HEK293 (cell line): ENCODE results near the gene THUMPD1.
"Not testable (repeated sequence)": the region's sequence is repeated elsewhere in the genome, so short reads cannot be mapped to it uniquely, and the experiment has no call there.

Source experiments
- CTCF ChIA-PET: fragments of 350-600 bp; formaldehyde crosslinking; extraction: SDS; loops from one replicate; lab custom pipeline; 2021; ENCODE audit warnings: antibody characterized with exemption; lab: Yijun Ruan, JAX
- POLR2A ChIA-PET: fragments of 300-600 bp; formaldehyde crosslinking; extraction: SDS; loops from one replicate; lab custom pipeline; 2020; ENCODE audit warnings: antibody characterized with exemption, inconsistent platforms; lab: Yijun Ruan, JAX
- H3K27ac ChIP-seq: fragments of 200-500 bp; sonication (Bioruptor generic); 2 replicates; pipeline ENCODE4 v1.5.1; 2014; ENCODE audit warnings: low read depth, low read length, control low read depth, inconsistent platforms; ENCODE audit errors: extremely low read depth
- H3K36me3 ChIP-seq, 2 experiments: fragments of 200-500 bp in 1 of 2; sonication (Bioruptor generic) in 1 of 2; 1 replicate in 1 of 2; 2 replicates in 1 of 2; pipeline ENCODE4 v1.5.1; 2014 to 2017; ENCODE audit warnings: inconsistent platforms in 2 of 2, low read length in 2 of 2; ENCODE audit not compliant: control insufficient read depth in 2 of 2, insufficient read depth in 1 of 2
- H3K4me1 ChIP-seq: fragments of 200-500 bp; sonication (Bioruptor generic); 2 replicates; pipeline ENCODE4 v1.5.1; 2014; ENCODE audit warnings: mild to moderate bottlenecking, low read length, inconsistent platforms; ENCODE audit not compliant: control insufficient read depth, insufficient read depth
- H3K4me3 ChIP-seq: 2 replicates; pipeline ENCODE4 v1.5.1; 2011; ENCODE audit warnings: low read depth, mild to moderate bottlenecking, control low read depth, low read length, moderate library complexity
- H3K9me3 ChIP-seq: fragments of 200-500 bp; sonication (Bioruptor generic); 2 replicates; pipeline ENCODE4 v1.5.1; 2014; ENCODE audit warnings: low read depth, low read length, inconsistent platforms; ENCODE audit not compliant: control insufficient read depth, insufficient read depth
- BCL11B ChIP-seq: fragments of 450-650 bp; formaldehyde crosslinking; IDR thresholded peaks from 2 replicates; pipeline ENCODE4 v1.5.1; 2016; ENCODE audit warnings: low read depth, missing biosample characterization, missing genetic modification characterization
- GLI4 ChIP-seq: fragments of 450-650 bp; formaldehyde crosslinking; IDR thresholded peaks from 2 replicates; pipeline ENCODE4 v1.5.1; 2016; ENCODE audit warnings: missing biosample characterization, missing genetic modification characterization
- ZFP37 ChIP-seq: fragments of 450-650 bp; formaldehyde crosslinking; IDR thresholded peaks from 2 replicates; pipeline ENCODE4 v1.5.1; 2016; ENCODE audit warnings: missing biosample characterization, missing genetic modification characterization
- ZNF10 ChIP-seq: fragments of 450-650 bp; formaldehyde crosslinking; IDR thresholded peaks from 2 replicates; pipeline ENCODE4 v1.5.1; 2017; ENCODE audit warnings: missing biosample characterization, missing genetic modification characterization
- ZNF132 ChIP-seq: fragments of 450-650 bp; formaldehyde crosslinking; IDR thresholded peaks from 2 replicates; pipeline ENCODE4 v1.5.1; 2017; ENCODE audit warnings: missing biosample characterization, missing genetic modification characterization, borderline replicate concordance
- ZNF146 ChIP-seq: fragments of 450-650 bp; formaldehyde crosslinking; IDR thresholded peaks from 2 replicates; pipeline ENCODE4 v1.5.1; 2016; ENCODE audit warnings: missing biosample characterization, missing genetic modification characterization
- ZNF211 ChIP-seq: fragments of 450-650 bp; formaldehyde crosslinking; IDR thresholded peaks from 2 replicates; pipeline ENCODE4 v1.5.1; 2016; ENCODE audit warnings: low read depth, missing biosample characterization, missing genetic modification characterization
- ZNF23 ChIP-seq: fragments of 450-650 bp; formaldehyde crosslinking; IDR thresholded peaks from 2 replicates; pipeline ENCODE4 v1.5.1; 2016; ENCODE audit warnings: missing biosample characterization, missing genetic modification characterization, borderline replicate concordance
- ZNF37A ChIP-seq: fragments of 450-650 bp; IDR thresholded peaks from 2 replicates; pipeline ENCODE4 v1.5.1; 2018; ENCODE audit warnings: missing biosample characterization, missing genetic modification characterization
- ZNF426 ChIP-seq: fragments of 450-650 bp; formaldehyde crosslinking; IDR thresholded peaks from 2 replicates; pipeline ENCODE4 v1.5.1; 2017; ENCODE audit warnings: missing biosample characterization, missing genetic modification characterization, mild to moderate bottlenecking, inconsistent platforms, moderate library complexity
- ZNF707 ChIP-seq: fragments of 450-650 bp; formaldehyde crosslinking; IDR thresholded peaks from 2 replicates; pipeline ENCODE4 v1.5.1; 2016; ENCODE audit warnings: missing biosample characterization, missing genetic modification characterization
- ZNF76 ChIP-seq: fragments of 450-650 bp; formaldehyde crosslinking; IDR thresholded peaks from 2 replicates; pipeline ENCODE4; 2016; ENCODE audit warnings: low read depth, missing biosample characterization, missing genetic modification characterization, borderline replicate concordance
- ZNF785 ChIP-seq: fragments of 450-650 bp; formaldehyde crosslinking; IDR thresholded peaks from 2 replicates; pipeline ENCODE4 v1.5.1; 2016; ENCODE audit warnings: missing biosample characterization, missing genetic modification characterization
- ZSCAN23 ChIP-seq: fragments of 450-650 bp; formaldehyde crosslinking; IDR thresholded peaks from 2 replicates; pipeline ENCODE4 v1.5.1; 2016; ENCODE audit warnings: missing biosample characterization, missing genetic modification characterization
- TF ChIP-seq, protein P1 (sequence below): fragments of 450-650 bp; formaldehyde crosslinking; IDR thresholded peaks from 2 replicates; pipeline ENCODE4 v1.5.1; 2016; ENCODE audit warnings: missing biosample characterization, missing genetic modification characterization
- TF ChIP-seq, protein P2 (sequence below): fragments of 450-650 bp; formaldehyde crosslinking; IDR thresholded peaks from 2 replicates; pipeline ENCODE4 v1.5.0; 2017; ENCODE audit warnings: missing biosample characterization, missing genetic modification characterization, borderline replicate concordance
- TF ChIP-seq, protein P3 (sequence below): fragments of 450-650 bp; formaldehyde crosslinking; optimal IDR thresholded peaks from 2 replicates; pipeline ENCODE3; 2016; ENCODE audit warnings: missing biosample characterization, mild to moderate bottlenecking, missing genetic modification characterization
- TF ChIP-seq, protein P4 (sequence below): fragments of 450-650 bp; formaldehyde crosslinking; IDR thresholded peaks from 2 replicates; pipeline ENCODE4 v1.5.1; 2016; ENCODE audit warnings: missing biosample characterization, missing genetic modification characterization

THUMPD1 gene

DNA sequence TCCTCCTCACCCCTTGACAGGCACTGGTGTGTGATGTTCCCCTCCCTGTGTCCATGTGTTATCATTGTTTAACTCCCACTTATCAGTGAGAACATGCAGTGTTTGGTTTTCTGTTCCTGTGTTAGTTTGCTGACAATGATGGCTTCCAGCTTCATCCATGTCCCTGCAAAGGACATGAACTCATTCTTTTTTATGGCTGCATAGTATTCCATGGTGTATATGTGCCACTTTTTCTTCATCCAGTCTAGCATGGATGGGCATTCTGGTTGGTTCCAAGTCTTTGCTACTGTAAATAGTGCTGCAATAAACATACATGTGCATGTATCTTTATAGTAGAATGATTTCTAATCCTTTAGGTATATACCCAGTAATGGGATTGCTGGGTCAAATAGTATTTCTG lies 39.9 kb downstream of the THUMPD1 start:
- H3K27ac ChIP-seq, POLR2A ChIA-PET, H3K36me3 ChIP-seq, H3K9me3 ChIP-seq, H3K4me3 ChIP-seq, H3K4me1 ChIP-seq: not testable (repeated sequence)
- CTCF ChIA-PET: interaction anchor here (0.9 kb wide), 1 partner anchor 9 kb away, joined by 3 read pairs; no protein-coding TSS in a partner anchor
- peak; percentile 62; the same call in 1 of the 2 replicates for TF ChIP-seq ZNF146

DNA sequence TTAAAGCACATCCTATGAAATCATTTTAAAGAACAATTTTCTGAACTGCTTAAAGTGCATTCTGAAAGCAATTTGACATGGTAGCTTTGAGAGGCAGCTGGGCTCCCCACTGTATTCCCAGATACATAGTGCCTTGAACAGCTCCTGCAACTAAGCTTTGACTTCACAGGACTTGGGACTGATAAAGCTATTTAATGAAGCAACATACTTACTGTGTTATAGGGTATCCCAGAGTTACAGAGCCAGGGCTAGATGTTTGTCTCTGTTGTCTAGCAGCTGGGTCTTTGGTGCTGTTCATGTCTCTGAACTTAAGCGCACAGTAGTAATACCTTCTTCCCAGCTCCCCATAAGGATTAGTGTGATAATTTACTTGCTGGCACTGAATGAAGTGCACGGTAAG lies 45.0 kb downstream of the THUMPD1 start:
- ChIA-PET CTCF (interaction anchor here (0.8 kb wide), 1 partner anchor 13 kb away, joined by 3 read pairs; no protein-coding TSS in a partner anchor), POLR2A (no interaction called here)
- Histone ChIP-seq H3K4me1 (no peaks in the 10 kb centered on the region), H3K36me3 (no peaks in the 10 kb centered on the region)
- TF ChIP-seq ZNF211 (tag by site-specific recombination): no peak
- no peak for TF ChIP-seq ZNF426 (tag by site-specific recombination)
- TF ChIP-seq ZNF10: no peak
- TF ChIP-seq GLI4 (tag by site-specific recombination): no peak
- TF ChIP-seq ZNF76: no peak
- TF ChIP-seq, protein P1, sequence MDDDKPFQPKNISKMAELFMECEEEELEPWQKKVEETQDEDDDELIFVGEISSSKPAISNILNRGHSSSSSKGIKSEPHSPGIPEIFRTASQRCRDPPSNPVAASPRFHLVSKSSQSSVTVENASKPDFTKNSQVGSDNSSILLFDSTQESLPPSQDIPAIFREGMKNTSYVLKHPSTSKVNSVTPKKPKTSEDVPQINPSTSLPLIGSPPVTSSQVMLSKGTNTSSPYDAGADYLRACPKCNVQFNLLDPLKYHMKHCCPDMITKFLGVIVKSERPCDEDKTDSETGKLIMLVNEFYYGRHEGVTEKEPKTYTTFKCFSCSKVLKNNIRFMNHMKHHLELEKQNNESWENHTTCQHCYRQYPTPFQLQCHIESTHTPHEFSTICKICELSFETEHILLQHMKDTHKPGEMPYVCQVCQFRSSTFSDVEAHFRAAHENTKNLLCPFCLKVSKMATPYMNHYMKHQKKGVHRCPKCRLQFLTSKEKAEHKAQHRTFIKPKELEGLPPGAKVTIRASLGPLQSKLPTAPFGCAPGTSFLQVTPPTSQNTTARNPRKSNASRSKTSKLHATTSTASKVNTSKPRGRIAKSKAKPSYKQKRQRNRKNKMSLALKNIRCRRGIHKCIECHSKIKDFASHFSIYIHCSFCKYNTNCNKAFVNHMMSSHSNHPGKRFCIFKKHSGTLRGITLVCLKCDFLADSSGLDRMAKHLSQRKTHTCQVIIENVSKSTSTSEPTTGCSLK (tag by site-specific recombination): no peak
- TF ChIP-seq ZNF37A: no peak
- TF ChIP-seq, protein P2, sequence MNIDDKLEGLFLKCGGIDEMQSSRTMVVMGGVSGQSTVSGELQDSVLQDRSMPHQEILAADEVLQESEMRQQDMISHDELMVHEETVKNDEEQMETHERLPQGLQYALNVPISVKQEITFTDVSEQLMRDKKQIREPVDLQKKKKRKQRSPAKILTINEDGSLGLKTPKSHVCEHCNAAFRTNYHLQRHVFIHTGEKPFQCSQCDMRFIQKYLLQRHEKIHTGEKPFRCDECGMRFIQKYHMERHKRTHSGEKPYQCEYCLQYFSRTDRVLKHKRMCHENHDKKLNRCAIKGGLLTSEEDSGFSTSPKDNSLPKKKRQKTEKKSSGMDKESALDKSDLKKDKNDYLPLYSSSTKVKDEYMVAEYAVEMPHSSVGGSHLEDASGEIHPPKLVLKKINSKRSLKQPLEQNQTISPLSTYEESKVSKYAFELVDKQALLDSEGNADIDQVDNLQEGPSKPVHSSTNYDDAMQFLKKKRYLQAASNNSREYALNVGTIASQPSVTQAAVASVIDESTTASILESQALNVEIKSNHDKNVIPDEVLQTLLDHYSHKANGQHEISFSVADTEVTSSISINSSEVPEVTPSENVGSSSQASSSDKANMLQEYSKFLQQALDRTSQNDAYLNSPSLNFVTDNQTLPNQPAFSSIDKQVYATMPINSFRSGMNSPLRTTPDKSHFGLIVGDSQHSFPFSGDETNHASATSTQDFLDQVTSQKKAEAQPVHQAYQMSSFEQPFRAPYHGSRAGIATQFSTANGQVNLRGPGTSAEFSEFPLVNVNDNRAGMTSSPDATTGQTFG: no peak
- no peak for TF ChIP-seq BCL11B
- no peak for TF ChIP-seq ZNF132 (tag by site-specific recombination)
- TF ChIP-seq, all 188 proteins: peak for 0
- H3K27ac ChIP-seq: no peak overlapping the region
- no peaks in the 10 kb centered on the region for H3K9me3 ChIP-seq
- no peak overlapping the region for H3K4me3 ChIP-seq

DNA sequence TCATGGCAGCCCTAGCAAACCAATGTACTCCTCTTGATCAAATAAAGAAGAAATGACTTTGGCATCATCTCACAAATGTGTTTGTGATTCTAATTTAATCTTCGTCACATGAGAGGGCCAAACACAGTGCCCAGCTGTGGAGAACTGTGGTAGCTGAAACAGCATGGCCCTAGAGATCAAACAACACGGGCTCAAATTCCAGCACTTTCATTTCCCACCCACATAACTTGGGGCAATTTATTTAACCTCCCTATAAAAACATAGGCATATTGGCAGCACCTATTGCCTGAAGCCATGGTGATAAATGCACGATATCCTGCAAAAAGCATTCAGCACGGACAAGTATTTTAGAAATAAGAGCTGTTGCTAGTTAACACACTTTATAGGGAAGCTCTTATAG lies 46.6 kb downstream of the THUMPD1 start:
- H3K4me3 ChIP-seq: no peak overlapping the region
- CTCF ChIA-PET: interaction anchor here (0.5 to 0.6 kb wide), 2 partner anchors 11 to 19 kb away, joined by 5 to 6 read pairs; no protein-coding TSS in a partner anchor
- no peaks in the 10 kb centered on the region for H3K4me1 ChIP-seq
- H3K9me3 ChIP-seq: no peaks in the 10 kb centered on the region
- no peaks in the 10 kb centered on the region for H3K36me3 ChIP-seq
- no peak overlapping the region for H3K27ac ChIP-seq
- TF ChIP-seq ZNF707 (tag by site-specific recombination): no peak
- no peak for TF ChIP-seq ZSCAN23 (tag by site-specific recombination)
- TF ChIP-seq, protein P3, sequence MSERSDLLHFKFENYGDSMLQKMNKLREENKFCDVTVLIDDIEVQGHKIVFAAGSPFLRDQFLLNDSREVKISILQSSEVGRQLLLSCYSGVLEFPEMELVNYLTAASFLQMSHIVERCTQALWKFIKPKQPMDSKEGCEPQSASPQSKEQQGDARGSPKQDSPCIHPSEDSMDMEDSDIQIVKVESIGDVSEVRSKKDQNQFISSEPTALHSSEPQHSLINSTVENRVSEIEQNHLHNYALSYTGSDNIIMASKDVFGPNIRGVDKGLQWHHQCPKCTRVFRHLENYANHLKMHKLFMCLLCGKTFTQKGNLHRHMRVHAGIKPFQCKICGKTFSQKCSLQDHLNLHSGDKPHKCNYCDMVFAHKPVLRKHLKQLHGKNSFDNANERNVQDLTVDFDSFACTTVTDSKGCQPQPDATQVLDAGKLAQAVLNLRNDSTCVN: no peak
- TF ChIP-seq ZNF23 (tag by site-specific recombination): no peak
- TF ChIP-seq ZNF785 (tag by site-specific recombination): no peak
- TF ChIP-seq, protein P4, sequence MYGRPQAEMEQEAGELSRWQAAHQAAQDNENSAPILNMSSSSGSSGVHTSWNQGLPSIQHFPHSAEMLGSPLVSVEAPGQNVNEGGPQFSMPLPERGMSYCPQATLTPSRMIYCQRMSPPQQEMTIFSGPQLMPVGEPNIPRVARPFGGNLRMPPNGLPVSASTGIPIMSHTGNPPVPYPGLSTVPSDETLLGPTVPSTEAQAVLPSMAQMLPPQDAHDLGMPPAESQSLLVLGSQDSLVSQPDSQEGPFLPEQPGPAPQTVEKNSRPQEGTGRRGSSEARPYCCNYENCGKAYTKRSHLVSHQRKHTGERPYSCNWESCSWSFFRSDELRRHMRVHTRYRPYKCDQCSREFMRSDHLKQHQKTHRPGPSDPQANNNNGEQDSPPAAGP (tag by site-specific recombination): no peak
- TF ChIP-seq ZFP37: no peak
- POLR2A ChIA-PET: no interaction called here

DNA sequence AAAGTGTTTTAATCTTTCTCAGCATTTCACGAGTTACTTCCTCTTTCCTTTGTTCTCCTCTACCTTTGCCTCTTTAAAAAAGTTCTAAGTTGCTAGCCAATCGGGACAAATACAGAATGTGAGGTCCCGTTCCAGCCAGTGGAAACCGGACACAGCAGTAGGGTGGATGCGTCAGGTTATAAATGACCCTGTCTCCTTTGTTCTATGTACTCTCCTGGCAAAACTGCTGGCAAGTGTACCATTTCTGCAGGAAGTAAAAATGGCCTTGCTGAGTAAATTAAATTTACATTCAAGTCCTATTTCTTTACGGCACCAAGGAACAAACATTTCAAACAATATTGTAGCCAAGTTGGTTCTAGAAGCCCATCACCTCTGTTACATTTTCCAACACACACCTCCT lies 47.5 kb downstream of the THUMPD1 start:
- H3K36me3 ChIP-seq, H3K9me3 ChIP-seq, H3K27ac ChIP-seq, H3K4me3 ChIP-seq, H3K4me1 ChIP-seq, POLR2A ChIA-PET: not testable (repeated sequence)
- CTCF ChIA-PET: interaction anchor here (0.8 kb wide), 1 partner anchor 11 kb away, joined by 3 read pairs; no protein-coding TSS in a partner anchor
